Natural killer cell treated with Interleukin-12 subunit alpha and Interleukin-12 subunit beta and Interleukin-15 and Interleukin-18, amount 100 ng/mL, for 72 hours (primary cell): Measurements from ENCODE around the gene MPZL2. TPM values are rescaled to one million over a fixed set of nuclear protein-coding genes. Genes with fewer than 3 reads are reported as not detected.
"Not testable (repeated sequence)": the region's sequence is repeated elsewhere in the genome, so short reads cannot be mapped to it uniquely, and the experiment has no call there.

Experiments
- ATAC-seq, 2 donors: fragments of 150-1000 bp; cut with Tn5 transposase in 1 of 2; sonication (Bioruptor Pico), chemical (Tn5 transposase) in 1 of 2; 2 replicates each; pipeline ENCODE4 v1.10.0; 2021
- DNase-seq: peaks from one replicate; pipeline ENCODE4 v3.0.0; 2022; ENCODE audit warnings: low spot score
- H3K27ac Mint-ChIP-seq, 2 donors: 1 replicate in 1 of 2; 2 replicates in 1 of 2; pipeline ENCODE4 v1.8.0; 2022; ENCODE audit warnings: mixed read lengths in 2 of 2, mild to moderate bottlenecking in 1 of 2, moderate library complexity in 1 of 2
- H3K27me3 Mint-ChIP-seq, 2 donors: 1 replicate in 1 of 2; 2 replicates in 1 of 2; pipeline ENCODE4 v1.8.0; 2022; ENCODE audit warnings: mixed read lengths in 2 of 2
- H3K36me3 Mint-ChIP-seq: one replicate; pipeline ENCODE4 v1.8.0; 2022; ENCODE audit warnings: mixed read lengths
- H3K4me1 Mint-ChIP-seq, 2 donors: 1 replicate in 1 of 2; 2 replicates in 1 of 2; pipeline ENCODE4 v1.8.0; 2022; ENCODE audit warnings: low read depth in 2 of 2, mixed read lengths in 2 of 2, mild to moderate bottlenecking in 1 of 2
- H3K4me3 Mint-ChIP-seq: one replicate; pipeline ENCODE4 v1.8.0; 2022; ENCODE audit warnings: mixed read lengths
- H3K9me3 Mint-ChIP-seq: 2 replicates; pipeline ENCODE4 v1.8.0; 2022; ENCODE audit warnings: mixed read lengths
- total RNA-seq, 2 donors: library from RNA; stranded (reverse); gene quantifications; one replicate each; pipeline ENCODE4 v1.2.3, GENCODE V29; 2022

MPZL2 gene
- total RNA-seq: under 1 TPM in 1 of 2 donors, not detected in 1; 0.45 TPM

DNA sequence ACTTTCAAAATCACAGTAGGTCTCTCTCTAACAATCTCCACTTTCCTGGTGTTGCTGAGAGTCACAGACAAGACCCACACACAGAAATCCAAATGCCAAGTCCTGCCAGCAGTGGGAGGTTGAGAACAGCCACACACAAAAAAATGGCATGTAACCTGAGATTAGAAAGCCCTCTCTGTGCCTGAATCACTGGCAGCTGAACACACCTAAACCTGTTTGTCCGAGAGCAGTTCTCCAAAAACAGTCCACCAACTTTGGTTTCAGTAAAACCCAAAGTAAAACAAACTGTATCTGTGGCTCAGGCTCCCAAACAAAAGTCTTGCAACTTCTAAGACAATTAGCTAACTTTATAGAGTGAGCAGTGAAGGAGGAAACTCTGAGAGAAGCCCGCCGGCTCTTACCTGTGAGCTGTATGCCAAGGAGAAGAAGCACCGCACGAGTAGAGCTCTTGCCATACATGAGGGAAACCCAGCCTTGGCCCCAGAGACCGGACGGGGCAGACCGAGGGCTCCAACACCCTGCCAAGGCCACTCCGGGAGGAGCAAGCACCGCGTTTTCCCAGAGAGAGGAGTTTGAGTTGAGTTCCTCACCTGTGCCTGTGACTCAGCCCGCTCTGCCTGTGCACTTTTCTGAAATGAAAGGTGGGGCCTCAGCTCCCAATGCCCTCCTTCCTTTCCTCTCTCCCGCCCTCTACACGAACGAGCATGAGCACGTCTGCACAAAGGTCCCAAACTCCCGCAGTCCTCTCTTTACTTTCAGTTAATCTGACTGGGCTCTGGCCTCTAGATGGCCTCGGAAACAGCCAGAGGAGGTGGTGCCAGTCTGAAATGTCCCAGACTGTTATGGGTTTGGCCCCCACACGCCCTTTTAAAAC lies at the start of gene MPZL2:
MPZL2 (minus strand) TSS at position 603 of the 874 bp plus-strand sequence; CDS start at position 459, 144 bp downstream.
- Mint-ChIP-seq H3K9me3 (no peaks in the 10 kb centered on the region), H3K4me3 (peak within 1 kb of the TSS; percentile 59), H3K27me3 (peaks cover 21 to 24% of the 10 kb centered on the region in 2 donors), H3K27ac (no peak within 1 kb of the TSS), H3K36me3 (no peaks in the 10 kb centered on the region), H3K4me1 (peaks cover 0 to 6% of the 10 kb centered on the region in 2 donors)
- ATAC-seq (peak in 1 of 2 donors; percentile 44), DNase-seq (no peak)

DNA sequence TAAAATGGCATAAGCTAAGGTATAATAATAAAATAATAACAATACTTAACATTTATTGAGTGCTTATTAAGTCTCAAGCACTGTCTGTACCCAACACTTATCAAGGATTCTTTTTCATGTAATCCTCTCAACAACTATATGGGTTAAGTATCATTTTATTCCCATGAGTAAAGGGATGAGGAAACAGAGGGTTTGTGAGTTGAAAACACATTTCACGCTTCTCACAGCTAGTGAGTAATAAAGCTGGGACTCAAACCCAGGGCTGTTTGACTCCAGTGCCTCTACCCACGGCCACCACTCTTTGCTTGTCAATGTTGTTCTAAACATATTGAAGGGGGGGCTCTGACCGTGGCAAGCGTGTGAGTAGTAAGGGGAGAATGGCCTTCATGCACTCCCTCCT lies 49.1 kb upstream of the MPZL2 start:
- H3K36me3 Mint-ChIP-seq: no peaks in the 10 kb centered on the region

DNA sequence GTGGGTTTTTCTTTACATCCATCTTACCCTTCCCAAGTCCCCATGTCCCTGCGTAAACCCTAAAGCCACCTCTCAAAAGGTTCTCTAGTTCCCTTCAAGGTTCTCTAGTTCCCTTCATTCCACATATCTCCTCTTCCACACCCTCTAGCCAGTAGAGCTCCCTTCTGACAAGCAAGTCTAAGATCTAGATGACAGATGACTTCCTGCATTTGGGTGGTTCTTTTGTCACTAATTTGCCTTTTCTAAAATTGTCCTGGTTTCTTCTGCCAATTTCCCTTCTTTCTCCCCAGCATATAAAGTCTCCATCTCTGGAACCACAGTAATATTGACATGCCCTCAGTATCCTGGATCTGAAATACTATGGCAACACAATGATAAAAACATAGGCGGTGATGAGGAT lies 48.2 kb upstream of the MPZL2 start:
- ATAC-seq (no peak), DNase-seq (no peak)
- Mint-ChIP-seq H3K4me3 (no peak overlapping the region), H3K27ac (peak overlapping the region; percentile 29 to 32), H3K27me3 (no peaks in the 10 kb centered on the region), H3K9me3 (no peaks in the 10 kb centered on the region), H3K36me3 (no peaks in the 10 kb centered on the region), H3K4me1 (peaks cover 41 to 60% of the 10 kb centered on the region in 2 donors)

More for the DNA sequence above, 49.1 kb upstream of the MPZL2 start:
- H3K4me3 Mint-ChIP-seq: no peak overlapping the region
- peak overlapping the region in 1 of 2 donors; percentile 32 for H3K27ac Mint-ChIP-seq
- no peaks in the 10 kb centered on the region for H3K27me3 Mint-ChIP-seq
- DNase-seq (no peak), ATAC-seq (no peak)
- no peaks in the 10 kb centered on the region for H3K9me3 Mint-ChIP-seq
- H3K4me1 Mint-ChIP-seq: peaks cover 44 to 62% of the 10 kb centered on the region in 2 donors

DNA sequence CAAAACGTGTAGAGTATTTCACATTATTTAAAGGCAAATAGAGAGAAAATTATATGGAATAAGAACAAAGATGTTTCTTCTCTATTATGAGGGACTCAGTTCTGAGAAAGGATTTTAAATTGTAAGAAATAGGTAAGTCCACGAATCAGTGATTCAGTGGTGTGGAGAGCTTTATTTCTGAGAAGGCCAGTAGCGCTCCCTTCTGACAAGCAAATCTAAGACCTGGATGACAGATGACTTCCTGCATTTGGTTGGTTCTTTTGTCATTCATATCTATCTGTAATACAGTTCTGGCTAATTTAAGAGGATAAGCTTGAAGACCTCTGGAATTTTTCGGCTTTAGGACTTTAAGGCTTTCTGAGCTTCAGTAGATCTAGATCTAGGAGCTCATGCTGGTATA lies 47.4 kb upstream of the MPZL2 start:
- H3K27me3 Mint-ChIP-seq: no peaks in the 10 kb centered on the region
- peak overlapping the region; percentile 32 to 45 for H3K27ac Mint-ChIP-seq
- H3K9me3 Mint-ChIP-seq: no peaks in the 10 kb centered on the region
- no peak for DNase-seq
- H3K36me3 Mint-ChIP-seq: peaks cover 5% of the 10 kb centered on the region
- no peak overlapping the region for H3K4me3 Mint-ChIP-seq
- H3K4me1 Mint-ChIP-seq: peaks cover 39 to 60% of the 10 kb centered on the region in 2 donors
- no peak for ATAC-seq

DNA sequence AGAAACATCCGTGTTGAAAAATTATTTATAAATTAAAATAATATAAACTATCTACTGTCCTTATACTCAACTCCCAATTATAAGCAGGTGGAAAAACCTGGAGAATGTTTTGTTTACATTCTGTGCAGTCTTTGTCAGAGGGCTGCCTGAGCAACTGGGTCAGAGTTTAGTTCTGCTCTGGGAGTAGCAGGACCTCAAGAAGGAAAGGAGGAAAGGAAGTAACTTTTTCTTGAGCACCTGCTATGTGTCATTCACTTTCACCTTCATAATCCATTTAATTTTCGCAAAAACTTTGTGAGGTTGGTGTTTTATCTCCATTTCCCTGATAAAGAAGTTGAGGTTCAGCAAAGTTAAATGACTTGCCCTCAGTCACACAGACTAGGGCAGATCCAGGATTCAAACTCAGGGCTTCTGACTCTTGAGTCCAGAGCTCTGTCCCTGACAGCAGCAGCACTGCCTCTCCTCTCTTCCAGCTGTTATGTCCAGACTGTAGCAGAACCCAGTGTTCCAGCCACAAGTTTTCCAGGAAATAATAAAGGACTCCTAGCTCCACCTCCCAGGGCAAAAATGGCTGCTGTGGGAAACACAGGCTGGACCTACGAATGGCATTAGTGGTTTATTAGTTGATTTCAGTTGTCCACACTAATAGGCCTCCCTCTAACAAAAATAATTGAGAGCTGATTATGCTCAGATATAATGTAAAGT lies 46.8 kb upstream of the MPZL2 start:
- Mint-ChIP-seq H3K4me1 (peaks cover 35 to 57% of the 10 kb centered on the region in 2 donors), H3K4me3 (no peak overlapping the region), H3K36me3 (peaks cover 7% of the 10 kb centered on the region), H3K9me3 (no peaks in the 10 kb centered on the region), H3K27me3 (no peaks in the 10 kb centered on the region), H3K27ac (peak overlapping the region; percentile 32 to 45)
- ATAC-seq: no peak
- DNase-seq: no peak

DNA sequence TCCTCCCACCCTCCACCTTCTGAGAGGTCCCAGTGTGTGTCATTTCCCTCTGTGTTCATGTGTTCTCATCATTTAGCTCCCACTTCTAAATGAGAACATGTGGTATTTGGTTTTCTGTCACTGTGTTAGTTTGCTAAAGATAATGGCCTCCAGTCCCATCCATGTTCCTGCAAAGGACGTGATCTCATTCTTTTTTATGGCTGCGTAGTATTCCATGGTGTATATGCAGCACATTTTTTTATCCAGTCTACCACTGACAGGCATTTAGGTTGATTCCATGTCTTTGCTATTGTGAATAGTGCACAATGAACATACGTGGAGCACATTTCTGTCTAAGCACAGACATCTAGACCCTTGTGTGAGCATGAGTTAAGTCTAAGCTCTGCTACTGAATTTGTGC lies 46.2 kb upstream of the MPZL2 start:
- ATAC-seq: no peak
- Mint-ChIP-seq H3K36me3 (peaks cover 11% of the 10 kb centered on the region), H3K9me3 (no peaks in the 10 kb centered on the region), H3K4me3 (no peak overlapping the region), H3K27me3 (no peaks in the 10 kb centered on the region), H3K4me1 (peaks cover 32 to 55% of the 10 kb centered on the region in 2 donors), H3K27ac (no peak overlapping the region)
- DNase-seq: no peak

DNA sequence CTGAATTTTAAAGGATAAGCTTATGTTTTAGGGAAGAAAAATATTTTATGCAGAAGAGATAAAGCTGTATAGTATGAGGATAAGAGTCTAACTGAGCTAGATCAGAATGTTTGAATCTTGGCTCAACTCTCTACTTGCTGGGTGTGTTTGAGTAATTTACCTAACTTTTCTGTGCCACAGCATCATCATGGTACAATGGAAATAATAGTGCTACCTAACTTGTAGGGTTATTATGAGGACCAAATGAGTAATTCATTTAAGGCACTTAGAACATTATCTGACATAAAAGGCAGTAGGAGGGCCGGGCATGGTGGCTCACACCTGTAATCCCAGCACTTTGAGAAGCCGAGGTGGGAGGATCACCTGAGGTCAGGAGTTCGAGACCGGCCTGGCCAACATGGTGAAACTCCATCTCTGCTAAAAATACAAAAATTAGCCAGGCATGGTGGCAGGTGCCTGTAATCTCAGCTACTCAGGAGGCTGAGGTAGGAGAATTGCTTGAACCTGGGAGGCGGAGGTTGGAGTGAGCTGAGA lies 45.0 kb upstream of the MPZL2 start:
- not testable (repeated sequence) for H3K9me3 Mint-ChIP-seq, H3K27me3 Mint-ChIP-seq, ATAC-seq, H3K4me3 Mint-ChIP-seq, DNase-seq
- peak overlapping the region; percentile 0 to 7 for H3K27ac Mint-ChIP-seq
- peaks cover 34 to 59% of the 10 kb centered on the region in 2 donors for H3K4me1 Mint-ChIP-seq
- peaks cover 15% of the 10 kb centered on the region for H3K36me3 Mint-ChIP-seq

DNA sequence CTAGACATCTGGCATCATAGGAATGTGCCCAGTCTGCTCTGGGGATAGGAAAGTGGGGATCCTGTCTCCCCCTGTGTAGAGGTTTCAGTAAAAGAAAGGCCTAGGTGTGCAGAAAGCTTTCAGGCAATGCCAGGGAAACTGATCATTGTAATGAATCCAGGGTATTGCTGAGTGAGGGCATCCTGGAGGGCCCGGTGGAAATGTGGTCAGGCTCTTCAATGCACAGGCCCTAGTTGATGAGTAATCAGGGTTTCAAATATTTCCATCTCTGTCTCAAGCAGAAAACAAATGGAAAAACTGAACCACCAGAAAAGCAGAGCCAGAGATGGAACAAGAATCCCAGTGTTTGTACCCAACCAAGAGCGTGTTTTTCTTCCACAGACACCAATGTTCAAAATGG lies 42.5 kb upstream of the MPZL2 start:
- DNase-seq: no peak

DNA sequence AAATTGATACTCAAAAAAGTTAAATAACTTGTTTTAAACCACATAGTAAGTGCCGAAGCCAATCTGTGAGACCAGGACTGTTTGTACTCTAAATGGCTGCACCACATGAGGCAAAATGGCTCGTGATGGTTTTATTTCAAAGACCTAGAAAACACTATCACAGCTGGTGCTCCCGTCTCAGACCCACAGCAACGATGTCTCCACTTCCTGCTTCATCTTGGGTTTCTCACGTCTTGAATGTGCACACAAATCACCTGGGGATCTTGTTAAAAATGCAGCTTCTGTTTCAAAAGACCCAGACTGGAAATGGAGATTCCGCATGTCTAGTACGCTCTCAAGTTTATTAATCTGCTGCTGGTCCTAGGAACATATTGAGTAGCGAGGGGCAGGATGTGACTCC lies 41.6 kb upstream of the MPZL2 start:
- H3K4me3 Mint-ChIP-seq: peak overlapping the region; percentile 89
- H3K36me3 Mint-ChIP-seq: peaks cover 15% of the 10 kb centered on the region
- H3K27me3 Mint-ChIP-seq: no peaks in the 10 kb centered on the region
- H3K9me3 Mint-ChIP-seq: no peaks in the 10 kb centered on the region
- H3K27ac Mint-ChIP-seq: peak overlapping the region; percentile 93 to 96
- H3K4me1 Mint-ChIP-seq: peaks cover 24 to 44% of the 10 kb centered on the region in 2 donors
- DNase-seq (no peak), ATAC-seq (peak in 1 of 2 donors; percentile 61)

More for the DNA sequence above, 42.5 kb upstream of the MPZL2 start:
- peak overlapping the region; percentile 50 for H3K4me3 Mint-ChIP-seq
- H3K27ac Mint-ChIP-seq: peak overlapping the region; percentile 69 to 93
- H3K36me3 Mint-ChIP-seq: peaks cover 15% of the 10 kb centered on the region
- H3K27me3 Mint-ChIP-seq: no peaks in the 10 kb centered on the region
- peak in 1 of 2 donors; percentile 26 for ATAC-seq
- H3K4me1 Mint-ChIP-seq: peaks cover 24 to 51% of the 10 kb centered on the region in 2 donors
- no peaks in the 10 kb centered on the region for H3K9me3 Mint-ChIP-seq

DNA sequence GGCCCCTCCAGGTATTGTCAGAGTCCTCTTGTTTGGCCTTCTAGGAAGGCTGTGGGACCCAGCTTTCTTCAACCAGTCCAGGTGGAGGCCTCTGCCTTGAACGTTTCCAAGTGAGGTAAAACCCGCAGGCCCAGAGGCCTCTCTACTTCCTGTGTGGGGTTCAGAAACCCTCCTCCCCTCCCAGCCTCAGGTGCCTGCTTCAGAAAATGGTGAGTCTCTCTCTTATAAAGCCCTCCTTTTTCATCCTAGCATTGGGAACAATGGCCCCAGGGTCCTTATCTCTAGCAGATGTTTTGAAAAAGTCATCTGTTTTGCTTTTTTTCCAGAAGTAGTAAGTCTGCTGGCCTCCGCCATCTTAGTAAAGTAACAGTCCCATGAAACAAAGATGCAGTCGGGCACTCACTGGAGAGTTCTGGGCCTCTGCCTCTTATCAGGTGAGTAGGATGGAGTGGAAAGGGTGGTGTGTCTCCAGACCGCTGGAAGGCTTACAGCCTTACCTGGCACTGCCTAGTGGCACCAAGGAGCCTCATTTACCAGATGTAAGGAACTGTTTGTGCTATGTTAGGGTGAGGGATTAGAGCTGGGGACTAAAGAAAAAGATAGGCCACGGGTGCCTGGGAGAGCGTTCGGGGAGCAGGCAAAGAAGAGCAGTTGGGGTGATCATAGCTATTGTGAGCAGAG lies 40.6 kb upstream of the MPZL2 start, which contains the start of gene CD3E:
CD3E (plus strand) TSS at position 163 of the 681 bp plus-strand sequence; CDS start at position 386, 223 bp downstream.
- Mint-ChIP-seq H3K4me3 (peak within 1 kb of the TSS; percentile 89), H3K4me1 (peaks cover 27 to 41% of the 10 kb centered on the region in 2 donors), H3K9me3 (no peaks in the 10 kb centered on the region), H3K27me3 (no peaks in the 10 kb centered on the region), H3K27ac (peak within 1 kb of the TSS; percentile 93 to 96), H3K36me3 (peaks cover 15% of the 10 kb centered on the region)
- peak in 1 of 2 donors; percentile 80 for ATAC-seq
- DNase-seq: no peak

DNA sequence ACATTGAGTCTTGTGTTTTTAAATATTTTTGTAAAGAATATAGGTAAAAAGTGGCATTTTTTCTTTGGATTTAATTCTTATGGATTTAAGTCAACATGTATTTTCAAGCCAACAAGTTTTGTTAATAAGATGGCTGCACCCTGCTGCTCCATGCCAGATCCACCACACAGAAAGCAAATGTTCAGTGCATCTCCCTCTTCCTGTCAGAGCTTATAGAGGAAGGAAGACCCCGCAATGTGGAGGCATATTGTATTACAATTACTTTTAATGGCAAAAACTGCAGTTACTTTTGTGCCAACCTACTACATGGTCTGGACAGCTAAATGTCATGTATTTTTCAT lies 40.1 kb upstream of the MPZL2 start:
- H3K27me3 Mint-ChIP-seq: no peaks in the 10 kb centered on the region
- H3K4me3 Mint-ChIP-seq: peak overlapping the region; percentile 89
- H3K36me3 Mint-ChIP-seq: peaks cover 15% of the 10 kb centered on the region
- H3K4me1 Mint-ChIP-seq: peaks cover 27 to 41% of the 10 kb centered on the region in 2 donors
- no peaks in the 10 kb centered on the region for H3K9me3 Mint-ChIP-seq
- H3K27ac Mint-ChIP-seq: peak overlapping the region; percentile 93 to 96
- no peak for DNase-seq
- ATAC-seq: peak in 1 of 2 donors; percentile 43

DNA sequence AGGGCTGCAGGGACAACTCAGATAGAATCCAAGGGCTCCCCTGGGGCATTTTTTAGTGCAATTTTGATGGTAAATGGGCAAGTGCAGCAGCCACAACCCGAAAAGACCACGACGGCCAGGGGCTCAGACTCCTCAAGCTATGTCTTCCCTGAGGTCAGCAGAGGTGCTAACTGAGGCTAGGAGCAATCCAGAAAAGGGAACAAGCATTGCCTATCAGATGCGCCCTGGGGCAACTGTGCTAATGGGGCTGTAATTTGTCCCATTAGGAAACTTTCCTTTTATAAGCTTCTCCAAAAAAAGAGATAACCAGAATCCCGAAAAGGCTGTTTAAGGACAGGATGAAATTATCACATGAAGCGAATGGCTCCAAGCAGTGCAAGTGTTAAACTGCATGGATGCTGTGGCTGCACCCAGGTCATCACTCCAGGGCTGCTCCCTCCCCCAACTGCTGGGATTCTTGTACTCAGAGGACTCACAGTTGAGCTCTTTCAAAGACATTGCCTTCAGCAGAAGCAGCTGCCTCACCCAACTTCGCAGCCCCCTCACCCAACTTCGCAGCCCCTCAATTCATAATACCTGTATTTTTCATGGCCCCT lies 37.6 kb upstream of the MPZL2 start:
- no peaks in the 10 kb centered on the region for H3K9me3 Mint-ChIP-seq
- peaks cover 22 to 34% of the 10 kb centered on the region in 2 donors for H3K4me1 Mint-ChIP-seq
- peaks cover 10% of the 10 kb centered on the region for H3K36me3 Mint-ChIP-seq
- H3K27ac Mint-ChIP-seq: peak overlapping the region in 1 of 2 donors; percentile 49
- no peaks in the 10 kb centered on the region for H3K27me3 Mint-ChIP-seq
- no peak for DNase-seq
- no peak overlapping the region for H3K4me3 Mint-ChIP-seq
- ATAC-seq: no peak
